ENCODE results near the gene BRINP1. TPM values are rescaled to one million over a fixed set of nuclear protein-coding genes. Genes with fewer than 3 reads are reported as not detected.

Gene BRINP1
- total RNA-seq, 2 experiments from 2014 or later, result not detected

- CTCF ChIA-PET (ENCODE audit: unreplicated experiment), result no interaction called here
- no peak for TF ChIP-seq CTCF (conservative IDR thresholded peaks at IDR 0.05; ENCODE audit: low read length)
- no peak for TF ChIP-seq EZH2phosphoT487 (IDR thresholded peaks at IDR 0.05; ENCODE audit: borderline replicate concordance, low read depth, low read length)
- intact Hi-C loops (cut with micrococcal nuclease; ENCODE audit: unreplicated experiment), result no loop called here
- no peaks in the 10 kb centered on the region for H3K9me3 ChIP-seq (ENCODE audit: low read length)
- no peaks in the 10 kb centered on the region for H3K9me2 ChIP-seq (ENCODE audit: insufficient read depth, low read length)
- H3K79me2 ChIP-seq (ENCODE audit: insufficient read depth, low read depth, low read length), result no peaks in the 10 kb centered on the region
- no TSS peak for BruUV-seq (replicated peaks)
- DNase-seq (ENCODE audit: low spot score), result no peak
- H3K27ac ChIP-seq (ENCODE audit: low read depth, low read length, poor library complexity, severe bottlenecking), result no peak overlapping the region
- POLR2A ChIA-PET, result no interaction called here
- H3K4me2 ChIP-seq (ENCODE audit: low read length), result no peak overlapping the region
- no peaks in the 10 kb centered on the region for H4K20me1 ChIP-seq (ENCODE audit: insufficient read depth, low read length)
- H3K4me3 ChIP-seq (ENCODE audit: low read depth, low read length, poor library complexity, severe bottlenecking), result no peak overlapping the region
- no peak overlapping the region for H2AFZ ChIP-seq (ENCODE audit: low read length)
- no peaks in the 10 kb centered on the region for H3K4me1 ChIP-seq (ENCODE audit: insufficient read depth, low read length, poor library complexity, severe bottlenecking)
- H3K36me3 ChIP-seq (ENCODE audit: insufficient read depth, low read length), result no peaks in the 10 kb centered on the region
Measured at GRCh38 chr9:119334745-119335144, 34.5 kb downstream of the BRINP1 start.

- Histone ChIP-seq H2AFZ (ENCODE audit: low read length) (no peak overlapping the region), H3K4me2 (ENCODE audit: low read length) (no peak overlapping the region), H3K36me3 (ENCODE audit: insufficient read depth, low read length) (no peaks in the 10 kb centered on the region), H3K4me3 (ENCODE audit: low read depth, low read length, poor library complexity, severe bottlenecking) (no peak overlapping the region), H3K79me2 (ENCODE audit: insufficient read depth, low read depth, low read length) (no peaks in the 10 kb centered on the region), H3K27ac (ENCODE audit: low read depth, low read length, poor library complexity, severe bottlenecking) (no peak overlapping the region), H3K9me3 (ENCODE audit: low read length) (0 out of 2 replicates have a peak, but pooled peaks cover 6% of the 10 kb centered on the region), H3K4me1 (ENCODE audit: insufficient read depth, low read length, poor library complexity, severe bottlenecking) (no peaks in the 10 kb centered on the region), H4K20me1 (ENCODE audit: insufficient read depth, low read length) (no peaks in the 10 kb centered on the region), H3K9me2 (ENCODE audit: insufficient read depth, low read length) (no peaks in the 10 kb centered on the region)
- no TSS peak for BruUV-seq (replicated peaks)
- DNase-seq (ENCODE audit: low spot score), result no peak
- TF ChIP-seq CTCF (conservative IDR thresholded peaks at IDR 0.05; ENCODE audit: low read length) (no peak), EZH2phosphoT487 (IDR thresholded peaks at IDR 0.05; ENCODE audit: borderline replicate concordance, low read depth, low read length) (no peak)
- POLR2A ChIA-PET, result interaction anchor here (0.6 kb wide), 1 partner anchor 34 kb away, joined by 3 read pairs; no protein-coding TSS in a partner anchor
- intact Hi-C loops (cut with micrococcal nuclease; ENCODE audit: unreplicated experiment), result no loop called here
- CTCF ChIA-PET (ENCODE audit: unreplicated experiment), result no interaction called here
Measured at GRCh38 chr9:119333507-119334229, 35.6 kb downstream of the BRINP1 start.

- ChIA-PET CTCF (ENCODE audit: unreplicated experiment) (no interaction called here), POLR2A (no interaction called here)
- H3K27ac ChIP-seq (ENCODE audit: low read depth, low read length, poor library complexity, severe bottlenecking), result no peak overlapping the region
- H3K4me3 ChIP-seq (ENCODE audit: low read depth, low read length, poor library complexity, severe bottlenecking), result no peak overlapping the region
- no peak for TF ChIP-seq EZH2phosphoT487 (IDR thresholded peaks at IDR 0.05; ENCODE audit: borderline replicate concordance, low read depth, low read length)
- no peak for TF ChIP-seq CTCF (conservative IDR thresholded peaks at IDR 0.05; ENCODE audit: low read length)
- no peak overlapping the region for H3K4me2 ChIP-seq (ENCODE audit: low read length)
- DNase-seq (ENCODE audit: low spot score), result no peak
- no peaks in the 10 kb centered on the region for H3K79me2 ChIP-seq (ENCODE audit: insufficient read depth, low read depth, low read length)
- no peak overlapping the region for H2AFZ ChIP-seq (ENCODE audit: low read length)
- 0 out of 2 replicates have a peak, but pooled peaks cover 6% of the 10 kb centered on the region for H3K9me3 ChIP-seq (ENCODE audit: low read length)
- H3K9me2 ChIP-seq (ENCODE audit: insufficient read depth, low read length), result no peaks in the 10 kb centered on the region
- H3K4me1 ChIP-seq (ENCODE audit: insufficient read depth, low read length, poor library complexity, severe bottlenecking), result no peaks in the 10 kb centered on the region
- intact Hi-C loops (cut with micrococcal nuclease; ENCODE audit: unreplicated experiment), result no loop called here
- no peaks in the 10 kb centered on the region for H4K20me1 ChIP-seq (ENCODE audit: insufficient read depth, low read length)
- no TSS peak for BruUV-seq (replicated peaks)
- H3K36me3 ChIP-seq (ENCODE audit: insufficient read depth, low read length), result no peaks in the 10 kb centered on the region
Measured at GRCh38 chr9:119332522-119332921, 36.7 kb downstream of the BRINP1 start.

All from OCI-LY7 (cell line).